CD14-positive monocyte (primary cell): ENCODE data around the gene GPC6. TPM values are rescaled to one million over a fixed set of nuclear protein-coding genes. Genes with fewer than 3 reads are reported as not detected.

Source experiments
- DNase-seq, 3 donors: peaks; one replicate each; pipeline ENCODE4 v3.0.0-alpha.2; 2011 to 2022
- H2AFZ ChIP-seq: 2 replicates; pipeline ENCODE4 v1.6.0; 2012; ENCODE audit warnings: mild to moderate bottlenecking, low read depth, low read length, inconsistent platforms; ENCODE audit not compliant: insufficient read depth, poor library complexity, severe bottlenecking
- H3K27ac ChIP-seq, 2 donors: 1 replicate in 1 of 2; 2 replicates in 1 of 2; pipeline ENCODE4 v1.5.1; 2012 to 2013; ENCODE audit warnings: low read length in 2 of 2, control low read depth in 1 of 2, inconsistent platforms in 1 of 2, low read depth in 1 of 2, mild to moderate bottlenecking in 1 of 2
- H3K27me3 ChIP-seq, 2 donors: one replicate each; pipeline versions ENCODE4 v1.6.0 to v1.6.1; 2011 to 2013; ENCODE audit warnings: low read length in 2 of 2; ENCODE audit not compliant: control insufficient read depth in 2 of 2, insufficient read depth in 2 of 2
- H3K36me3 ChIP-seq, 2 donors: replicated peaks in 1 of 2; 1 replicate in 1 of 2; 2 replicates in 1 of 2; pipeline versions ENCODE4 v1.5.1 to v1.6.1; 2012 to 2013; ENCODE audit warnings: low read length in 2 of 2, control low read depth in 1 of 2, inconsistent platforms in 1 of 2, mild to moderate bottlenecking in 1 of 2; ENCODE audit not compliant: insufficient read depth in 2 of 2, control insufficient read depth in 1 of 2
- H3K4me1 ChIP-seq, 2 donors: 1 replicate in 1 of 2; 2 replicates in 1 of 2; pipeline versions ENCODE4 v1.5.1 to v1.6.1; 2012 to 2013; ENCODE audit warnings: low read length in 2 of 2, control low read depth in 1 of 2, inconsistent platforms in 1 of 2, mild to moderate bottlenecking in 1 of 2, moderate library complexity in 1 of 2; ENCODE audit not compliant: insufficient read depth in 2 of 2, control insufficient read depth in 1 of 2
- H3K4me2 ChIP-seq: replicated peaks from 2 replicates; pipeline ENCODE3; 2012; ENCODE audit warnings: low read length, moderate library complexity, mild to moderate bottlenecking; ENCODE audit not compliant: poor library complexity, severe bottlenecking; ENCODE audit errors: extremely low read depth
- H3K4me3 ChIP-seq, 3 experiments: fragments of 200-600 bp in 1 of 3; sonication (generic) in 1 of 3; replicated peaks in 1 of 3; 1 replicate in 2 of 3; 2 replicates in 1 of 3; pipeline ENCODE4 v1.5.1; 2011 to 2013; ENCODE audit warnings: low read length in 3 of 3, mild to moderate bottlenecking in 3 of 3, control low read depth in 2 of 3, low read depth in 2 of 3, inconsistent platforms in 1 of 3, moderate library complexity in 1 of 3
- H3K79me2 ChIP-seq: 2 replicates; pipeline ENCODE4 v1.6.0; 2012; ENCODE audit warnings: mild to moderate bottlenecking, control low read depth, inconsistent platforms, low read length, moderate library complexity; ENCODE audit not compliant: insufficient read depth
- H3K9ac ChIP-seq: 2 replicates; pipeline ENCODE4 v1.6.0; 2017; ENCODE audit warnings: low read length, mild to moderate bottlenecking; ENCODE audit not compliant: insufficient read depth, poor library complexity, severe bottlenecking
- H3K9me3 ChIP-seq, 2 donors: replicated peaks in 1 of 2; 1 replicate in 1 of 2; 2 replicates in 1 of 2; pipeline versions ENCODE4 v1.5.1 to v1.6.1; 2012 to 2013; ENCODE audit warnings: low read length in 2 of 2, control low read depth in 1 of 2; ENCODE audit not compliant: control insufficient read depth in 1 of 2, insufficient read depth in 1 of 2
- H4K20me1 ChIP-seq: 2 replicates; pipeline ENCODE4 v1.6.0; 2012; ENCODE audit warnings: mild to moderate bottlenecking, low read length, control low read depth, moderate library complexity; ENCODE audit not compliant: insufficient read depth
- H3K27ac Mint-ChIP-seq, 7 donors: one replicate each; pipeline ENCODE4 v1.8.0; 2020; ENCODE audit warnings: mild to moderate bottlenecking in 7 of 7, mixed read lengths in 7 of 7, moderate library complexity in 6 of 7, inconsistent platforms in 2 of 7
- H3K27me3 Mint-ChIP-seq, 3 donors: one replicate each; pipeline ENCODE4 v1.8.0; 2021 to 2022; ENCODE audit warnings: low read depth in 3 of 3, mild to moderate bottlenecking in 3 of 3, mixed read lengths in 3 of 3, moderate library complexity in 3 of 3, inconsistent platforms in 1 of 3
- H3K36me3 Mint-ChIP-seq, 2 donors: one replicate each; pipeline ENCODE4 v1.8.0; 2020; ENCODE audit warnings: mixed read lengths in 2 of 2, inconsistent platforms in 1 of 2, mild to moderate bottlenecking in 1 of 2
- H3K4me1 Mint-ChIP-seq: one replicate; pipeline ENCODE4 v1.8.0; 2020; ENCODE audit warnings: mild to moderate bottlenecking, mixed read lengths
- H3K4me3 Mint-ChIP-seq, 2 donors: one replicate each; pipeline ENCODE4 v1.8.0; 2020; ENCODE audit warnings: mild to moderate bottlenecking in 2 of 2, mixed read lengths in 2 of 2, moderate library complexity in 1 of 2
- H3K9me3 Mint-ChIP-seq, 7 donors: one replicate each; pipeline ENCODE4 v1.8.0; 2020 to 2022; ENCODE audit warnings: mixed read lengths in 7 of 7, mild to moderate bottlenecking in 6 of 7, moderate library complexity in 6 of 7, inconsistent platforms in 2 of 7
- CTCF ChIP-seq: fragments of 200-600 bp; IDR thresholded peaks from one replicate; pipeline ENCODE4 v1.8.0; 2022; ENCODE audit warnings: antibody characterized with exemption, mild to moderate bottlenecking
- WGBS: methylation state at CpG from one replicate; pipeline ENCODE4 v1.1.5; 2013; ENCODE audit warnings: missing lambda C conversion rate; ENCODE audit not compliant: insufficient coverage; 5-methylcytosine and 5-hydroxymethylcytosine counted together
- intact Hi-C, 2 donors: fragments of 100-400 bp; cut with micrococcal nuclease; formaldehyde crosslinking; loops; one replicate each; pipeline versions ENCODE4 v1.15.0 to v1.15.1; 2023
- polyA plus RNA-seq, 3 donors: library from polyadenylated mRNA; depleted of rRNA in 1 of 3; unstranded in 2 of 3; stranded (reverse) in 1 of 3; fragments of 300-500 nt in 2 of 3; fragments of >200 nt in 1 of 3; fragmentation: Illumina TruSeq in 2 of 3; gene quantifications; 1 replicate in 2 of 3; 2 replicates in 1 of 3; pipeline ENCODE4 v1.2.3, GENCODE V29; 2012 to 2021

GPC6 gene
- polyA plus RNA-seq, 3 donors, result not detected

- Mint-ChIP-seq H3K9me3 (peaks cover 0 to 7% (median 3%) of the 10 kb centered on the region in 7 donors), H3K27ac (no peak overlapping the region), H3K4me1 (no peaks in the 10 kb centered on the region), H3K36me3 (no peaks in the 10 kb centered on the region), H3K27me3 (peaks cover 0 to 3% (median 0%) of the 10 kb centered on the region in 3 donors), H3K4me3 (no peak overlapping the region)
- DNase-seq, result no peak
- intact Hi-C loops, result no loop called here
- no peak overlapping the region for H3K9ac ChIP-seq
- no peaks in the 10 kb centered on the region for H3K4me1 ChIP-seq
- H3K79me2 ChIP-seq, result no peaks in the 10 kb centered on the region
- H3K27ac ChIP-seq, result no peak overlapping the region
- H3K36me3 ChIP-seq, result no peaks in the 10 kb centered on the region
- peaks cover 3 to 4% of the 10 kb centered on the region in 2 donors for H3K9me3 ChIP-seq
- H3K4me3 ChIP-seq, result no peak overlapping the region
- H4K20me1 ChIP-seq, result no peaks in the 10 kb centered on the region
- no peak overlapping the region for H2AFZ ChIP-seq
- no peaks in the 10 kb centered on the region for H3K27me3 ChIP-seq
- no peak overlapping the region for H3K4me2 ChIP-seq
- WGBS, result 95% methylated on average over 3 of the region's 4 CpGs
- no peak for TF ChIP-seq CTCF
These were observed 133.4 kb downstream of the GPC6 start for GRCh38 chr13:93360021-93360420.

- H3K27me3 Mint-ChIP-seq, result no peaks in the 10 kb centered on the region
- intact Hi-C loops, result no loop called here
- Histone ChIP-seq H3K27me3 (no peaks in the 10 kb centered on the region), H3K36me3 (no peaks in the 10 kb centered on the region), H3K9me3 (no peaks in the 10 kb centered on the region), H3K79me2 (no peaks in the 10 kb centered on the region), H2AFZ (no peak overlapping the region), H3K4me3 (no peak overlapping the region), H3K27ac (no peak overlapping the region), H3K4me2 (no peak overlapping the region), H4K20me1 (no peaks in the 10 kb centered on the region), H3K9ac (no peak overlapping the region), H3K4me1 (no peaks in the 10 kb centered on the region)
- peaks cover 0 to 5% (median 3%) of the 10 kb centered on the region in 7 donors for H3K9me3 Mint-ChIP-seq
- H3K4me3 Mint-ChIP-seq, result no peak overlapping the region
- no peak overlapping the region for H3K27ac Mint-ChIP-seq
- H3K4me1 Mint-ChIP-seq, result no peaks in the 10 kb centered on the region
- no peak for DNase-seq
- WGBS, result 59% methylated on average over 2 of the region's 3 CpGs
- no peaks in the 10 kb centered on the region for H3K36me3 Mint-ChIP-seq
- TF ChIP-seq CTCF, result no peak
These were observed 135.1 kb downstream of the GPC6 start for GRCh38 chr13:93361703-93362102.
